Calu3 (cell line): ENCODE results near the gene SORL1-AS1.

Experiments
- BruUV-seq: library from RNA; stranded (reverse); fragments of 400-500 nt; replicated peaks from 2 replicates; lab custom pipeline; 2021; lab: Mats Ljungman, UMichigan
- CTCF ChIA-PET: fragments of 300-600 bp; sonication (Branson Sonifier 250); formaldehyde crosslinking; loops from one replicate; lab custom pipeline; 2022; ENCODE audit warnings: antibody characterized with exemption; lab: Charles Lee
- DNase-seq: peaks from one replicate; pipeline ENCODE4 v3.0.0; 2022
- H3K27ac Mint-ChIP-seq: one replicate; pipeline ENCODE4 v1.8.0; 2022; ENCODE audit warnings: mixed read lengths; ENCODE audit not compliant: unreplicated experiment
- H3K27me3 Mint-ChIP-seq: one replicate; pipeline ENCODE4 v1.8.0; 2022; ENCODE audit warnings: mixed read lengths; ENCODE audit not compliant: unreplicated experiment
- H3K36me3 Mint-ChIP-seq: one replicate; pipeline ENCODE4 v1.8.0; 2022; ENCODE audit warnings: mild to moderate bottlenecking, moderate library complexity, mixed read lengths; ENCODE audit not compliant: insufficient read depth, unreplicated experiment
- H3K4me1 Mint-ChIP-seq: one replicate; pipeline ENCODE4 v1.8.0; 2022; ENCODE audit warnings: mild to moderate bottlenecking, low read depth, mixed read lengths; ENCODE audit not compliant: unreplicated experiment
- H3K4me3 Mint-ChIP-seq: one replicate; pipeline ENCODE4 v1.8.0; 2022; ENCODE audit warnings: mild to moderate bottlenecking, low read depth, moderate library complexity, mixed read lengths; ENCODE audit not compliant: unreplicated experiment
- H3K9me3 Mint-ChIP-seq: one replicate; pipeline ENCODE4 v1.8.0; 2022; ENCODE audit warnings: low read depth, mixed read lengths; ENCODE audit not compliant: unreplicated experiment
- intact Hi-C: fragments of 100-400 bp; cut with micrococcal nuclease; formaldehyde crosslinking; loops from one replicate; pipeline ENCODE4 v1.10.0; 2022; ENCODE audit not compliant: unreplicated experiment
- TF ChIP-seq, protein P1 (sequence below): fragments of 200-600 bp; IDR thresholded peaks from one replicate; pipeline ENCODE4 v1.8.0; 2022; ENCODE audit warnings: antibody characterized with exemption; ENCODE audit not compliant: unreplicated experiment

The SORL1-AS1 gene

GRCh38 chr11:121408830-121409229, 43.9 kb downstream of the SORL1-AS1 start:
- TF ChIP-seq, protein P1, sequence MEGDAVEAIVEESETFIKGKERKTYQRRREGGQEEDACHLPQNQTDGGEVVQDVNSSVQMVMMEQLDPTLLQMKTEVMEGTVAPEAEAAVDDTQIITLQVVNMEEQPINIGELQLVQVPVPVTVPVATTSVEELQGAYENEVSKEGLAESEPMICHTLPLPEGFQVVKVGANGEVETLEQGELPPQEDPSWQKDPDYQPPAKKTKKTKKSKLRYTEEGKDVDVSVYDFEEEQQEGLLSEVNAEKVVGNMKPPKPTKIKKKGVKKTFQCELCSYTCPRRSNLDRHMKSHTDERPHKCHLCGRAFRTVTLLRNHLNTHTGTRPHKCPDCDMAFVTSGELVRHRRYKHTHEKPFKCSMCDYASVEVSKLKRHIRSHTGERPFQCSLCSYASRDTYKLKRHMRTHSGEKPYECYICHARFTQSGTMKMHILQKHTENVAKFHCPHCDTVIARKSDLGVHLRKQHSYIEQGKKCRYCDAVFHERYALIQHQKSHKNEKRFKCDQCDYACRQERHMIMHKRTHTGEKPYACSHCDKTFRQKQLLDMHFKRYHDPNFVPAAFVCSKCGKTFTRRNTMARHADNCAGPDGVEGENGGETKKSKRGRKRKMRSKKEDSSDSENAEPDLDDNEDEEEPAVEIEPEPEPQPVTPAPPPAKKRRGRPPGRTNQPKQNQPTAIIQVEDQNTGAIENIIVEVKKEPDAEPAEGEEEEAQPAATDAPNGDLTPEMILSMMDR: no peak
- H3K4me3 Mint-ChIP-seq: no peak overlapping the region
- intact Hi-C loops: no loop called here
- no peak for DNase-seq
- no peaks in the 10 kb centered on the region for H3K36me3 Mint-ChIP-seq
- H3K27ac Mint-ChIP-seq: no peak overlapping the region
- CTCF ChIA-PET: no interaction called here
- H3K9me3 Mint-ChIP-seq: no peaks in the 10 kb centered on the region
- BruUV-seq: no TSS peak
- H3K27me3 Mint-ChIP-seq: no peaks in the 10 kb centered on the region
- no peaks in the 10 kb centered on the region for H3K4me1 Mint-ChIP-seq

- Mint-ChIP-seq H3K27ac (no peak overlapping the region), H3K4me3 (no peak overlapping the region), H3K27me3 (no peaks in the 10 kb centered on the region), H3K4me1 (no peaks in the 10 kb centered on the region), H3K36me3 (no peaks in the 10 kb centered on the region), H3K9me3 (no peaks in the 10 kb centered on the region)
- intact Hi-C loops: no loop called here
- TF ChIP-seq, protein P1: no peak
- CTCF ChIA-PET: no interaction called here
- no TSS peak for BruUV-seq
- DNase-seq: no peak
Measured at GRCh38 chr11:121406291-121406690, 46.5 kb downstream of the SORL1-AS1 start.

GRCh38 chr11:121405646-121406045, 47.1 kb downstream of the SORL1-AS1 start:
- H3K27me3 Mint-ChIP-seq: no peaks in the 10 kb centered on the region
- no TSS peak for BruUV-seq
- CTCF ChIA-PET: no interaction called here
- DNase-seq: no peak
- no peak overlapping the region for H3K4me3 Mint-ChIP-seq
- TF ChIP-seq, protein P1: no peak
- no peaks in the 10 kb centered on the region for H3K36me3 Mint-ChIP-seq
- H3K27ac Mint-ChIP-seq: no peak overlapping the region
- H3K9me3 Mint-ChIP-seq: no peaks in the 10 kb centered on the region
- intact Hi-C loops: no loop called here
- H3K4me1 Mint-ChIP-seq: no peaks in the 10 kb centered on the region

- Mint-ChIP-seq H3K27ac (no peak overlapping the region), H3K4me3 (no peak overlapping the region), H3K9me3 (no peaks in the 10 kb centered on the region), H3K27me3 (no peaks in the 10 kb centered on the region), H3K36me3 (no peaks in the 10 kb centered on the region), H3K4me1 (no peaks in the 10 kb centered on the region)
- no TSS peak for BruUV-seq
- intact Hi-C loops: no loop called here
- CTCF ChIA-PET: no interaction called here
- DNase-seq: no peak
- TF ChIP-seq, protein P1: no peak
Measured at GRCh38 chr11:121394785-121395184, 58.0 kb downstream of the SORL1-AS1 start.
